ENCODE data around the gene PSPH. TPM values are rescaled to one million over a fixed set of nuclear protein-coding genes. Genes with fewer than 3 reads are reported as not detected.

PSPH gene
- total and polyA plus RNA-seq, 2 donors (not counting 3 experiments of a cell fraction or from before 2014, with no cell fraction given) = 11.8 to 24.2 TPM

DNA sequence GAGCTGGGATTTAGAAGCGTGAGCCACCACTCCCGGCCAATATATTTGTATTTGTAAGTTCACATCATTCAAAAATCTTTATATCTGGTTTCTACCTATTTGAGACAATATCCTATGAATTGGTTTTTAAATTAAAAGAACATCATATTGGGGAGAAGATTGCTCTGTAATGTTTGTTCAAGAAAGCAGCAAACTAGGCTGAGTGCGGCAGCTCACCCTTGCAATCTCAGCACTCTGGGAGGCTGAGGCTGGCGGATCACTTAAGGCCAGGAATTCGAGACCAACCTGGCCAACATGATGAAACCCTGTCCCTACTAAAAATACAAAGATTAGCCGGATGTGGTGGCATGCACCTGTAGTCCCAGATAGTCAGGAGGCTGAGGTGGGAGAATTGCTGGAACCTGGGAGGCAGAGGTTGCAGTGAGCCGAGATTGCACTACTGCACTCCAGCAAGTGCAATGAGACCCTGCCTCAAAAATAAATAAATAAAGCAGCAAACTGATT is 77.4 kb downstream of the PSPH start:
- FAIRE-seq = peak; percentile 33
- DNase-seq (ENCODE audit: low read depth, low spot score) = no peak
- no peak overlapping the region for H3K27ac ChIP-seq (ENCODE audit: insufficient read depth, low read depth, low read length)
- H3K4me1 ChIP-seq (ENCODE audit: control insufficient read depth, extremely low read depth, insufficient read depth, low read length) = peaks cover 11% of the 10 kb centered on the region
- intact Hi-C loops (cut with micrococcal nuclease) (no loop called here), dilution Hi-C loops (cut with MboI; ENCODE audit: extremely low pct_ligation_motif_present, low sequenced_read_pairs) (no loop called here)
- H4K20me1 ChIP-seq (replicated peaks; ENCODE audit: control insufficient read depth, extremely low read depth, insufficient read depth, low read length) = no peaks in the 10 kb centered on the region
- no peaks in the 10 kb centered on the region for H3K9me1 ChIP-seq (replicated peaks; ENCODE audit: control insufficient read depth, extremely low read depth, insufficient read depth, low read length)
- no peak overlapping the region for H3K4me3 ChIP-seq (replicated peaks in 1 of 3; ENCODE audit: insufficient read depth in 1 of 3, low read depth in 1 of 3, low read length in 3 of 3)
- H3K36me3 ChIP-seq (ENCODE audit: control insufficient read depth in 2 of 2, extremely low read depth in 1 of 2, insufficient read depth in 2 of 2, low read length in 2 of 2) = peaks cover 0 to 3% of the 10 kb centered on the region in 2 experiments
- no peak overlapping the region for H3K4me2 ChIP-seq (ENCODE audit: insufficient read depth, low read length)
- no peaks in the 10 kb centered on the region for H3K27me3 ChIP-seq (ENCODE audit: control insufficient read depth in 2 of 2, insufficient read depth in 2 of 2, low read length in 2 of 2)
- no peak overlapping the region for H3K9ac ChIP-seq (replicated peaks; ENCODE audit: extremely low read depth, insufficient read depth, low read length)
- BruUV-seq (replicated peaks) = no TSS peak
- H2AFZ ChIP-seq (ENCODE audit: low read depth, low read length) = no peak overlapping the region
- peaks cover 23% of the 10 kb centered on the region for H3K79me2 ChIP-seq (ENCODE audit: control insufficient read depth, insufficient read depth, low read length)
- H3K9me3 ChIP-seq (replicated peaks; ENCODE audit: control insufficient read depth, insufficient read depth, low read length) = no peaks in the 10 kb centered on the region
- ChIA-PET POLR2A (no interaction called here), CTCF (no interaction called here)
- TF ChIP-seq, protein P1, sequence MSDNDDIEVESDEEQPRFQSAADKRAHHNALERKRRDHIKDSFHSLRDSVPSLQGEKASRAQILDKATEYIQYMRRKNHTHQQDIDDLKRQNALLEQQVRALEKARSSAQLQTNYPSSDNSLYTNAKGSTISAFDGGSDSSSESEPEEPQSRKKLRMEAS (IDR thresholded peaks at IDR 0.05; ENCODE audit: insufficient read depth, insufficient read length) = no peak
- TF ChIP-seq EZH2 (IDR thresholded peaks at IDR 0.05; ENCODE audit: borderline replicate concordance, low read depth, low read length, severe bottlenecking) = no peak
- TF ChIP-seq FOS (IDR thresholded peaks at IDR 0.05; ENCODE audit: borderline replicate concordance, insufficient read depth, low read length) = no peak
- TF ChIP-seq POLR2A (IDR thresholded peaks at IDR 0.05; ENCODE audit: low read depth, low read length) = no peak
- no peak for TF ChIP-seq POLR2AphosphoS5 (IDR thresholded peaks at IDR 0.05; ENCODE audit: insufficient read depth, low read depth, low read length)
- TF ChIP-seq JUN (IDR thresholded peaks at IDR 0.05; ENCODE audit: borderline replicate concordance, insufficient read depth, insufficient read length, low read depth) = no peak
- TF ChIP-seq MYC (IDR thresholded peaks at IDR 0.05; ENCODE audit: low read depth, low read length) = no peak
- TF ChIP-seq GATA2 (IDR thresholded peaks at IDR 0.05; ENCODE audit: insufficient read depth, insufficient read length, low read depth, low read length) = no peak
- TF ChIP-seq, protein P2, sequence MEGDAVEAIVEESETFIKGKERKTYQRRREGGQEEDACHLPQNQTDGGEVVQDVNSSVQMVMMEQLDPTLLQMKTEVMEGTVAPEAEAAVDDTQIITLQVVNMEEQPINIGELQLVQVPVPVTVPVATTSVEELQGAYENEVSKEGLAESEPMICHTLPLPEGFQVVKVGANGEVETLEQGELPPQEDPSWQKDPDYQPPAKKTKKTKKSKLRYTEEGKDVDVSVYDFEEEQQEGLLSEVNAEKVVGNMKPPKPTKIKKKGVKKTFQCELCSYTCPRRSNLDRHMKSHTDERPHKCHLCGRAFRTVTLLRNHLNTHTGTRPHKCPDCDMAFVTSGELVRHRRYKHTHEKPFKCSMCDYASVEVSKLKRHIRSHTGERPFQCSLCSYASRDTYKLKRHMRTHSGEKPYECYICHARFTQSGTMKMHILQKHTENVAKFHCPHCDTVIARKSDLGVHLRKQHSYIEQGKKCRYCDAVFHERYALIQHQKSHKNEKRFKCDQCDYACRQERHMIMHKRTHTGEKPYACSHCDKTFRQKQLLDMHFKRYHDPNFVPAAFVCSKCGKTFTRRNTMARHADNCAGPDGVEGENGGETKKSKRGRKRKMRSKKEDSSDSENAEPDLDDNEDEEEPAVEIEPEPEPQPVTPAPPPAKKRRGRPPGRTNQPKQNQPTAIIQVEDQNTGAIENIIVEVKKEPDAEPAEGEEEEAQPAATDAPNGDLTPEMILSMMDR (IDR thresholded peaks at IDR 0.05; ENCODE audit: extremely low read depth in 1 of 2, insufficient read depth in 1 of 2, low read depth in 1 of 2, low read length in 2 of 2) = no peak

Measured in endothelial cell of umbilical vein (primary cell).